B cell (primary cell): ENCODE measurements around the gene PLCB4. TPM values are rescaled to one million over a fixed set of nuclear protein-coding genes. Genes with fewer than 3 reads are reported as not detected.

Experiments used
- ATAC-seq: fragments of 200-7000 bp; cut with Tn5 transposase; one replicate; pipeline ENCODE4 v1.10.0; 2021; ENCODE audit warnings: low read depth, mild to moderate bottlenecking, moderate number of reproducible peaks, moderate library complexity
- CTCF ChIA-PET: fragments of 350-600 bp; sonication (Branson Sonifier 250); formaldehyde crosslinking; loops from one replicate; lab custom pipeline; 2021; ENCODE audit warnings: antibody characterized with exemption, inconsistent platforms; lab: Charles Lee
- POLR2A ChIA-PET: fragments of 350-600 bp; sonication (Branson Sonifier 250); formaldehyde crosslinking; loops from one replicate; lab custom pipeline; 2021; ENCODE audit warnings: antibody characterized with exemption; lab: Charles Lee
- DNase-seq: peaks from one replicate; pipeline ENCODE4 v3.0.0; 2013
- H2AFZ ChIP-seq: 2 replicates; pipeline ENCODE4 v1.6.1; 2012; ENCODE audit warnings: mild to moderate bottlenecking, low read depth, low read length; ENCODE audit not compliant: insufficient read depth, poor library complexity, severe bottlenecking
- H3K27ac ChIP-seq, 2 donors: 1 replicate in 1 of 2; 2 replicates in 1 of 2; pipeline ENCODE4 v1.5.1; 2012 to 2013; ENCODE audit warnings: low read length in 2 of 2, mild to moderate bottlenecking in 2 of 2, moderate library complexity in 1 of 2
- H3K27me3 ChIP-seq, 4 experiments: fragments of 200-600 bp in 1 of 4; sonication (generic) in 1 of 4; replicated peaks in 1 of 4; 1 replicate in 2 of 4; 2 replicates in 2 of 4; pipeline versions ENCODE4 v1.6.1 to v1.7.0; 2013 to 2016; ENCODE audit warnings: low read length in 3 of 4, mild to moderate bottlenecking in 2 of 4, mixed read lengths in 1 of 4, moderate library complexity in 1 of 4; ENCODE audit not compliant: insufficient read depth in 4 of 4, control insufficient read depth in 3 of 4; ENCODE audit errors: control extremely low read depth in 1 of 4
- H3K36me3 ChIP-seq, 2 experiments: replicated peaks in 1 of 2; 1 replicate in 1 of 2; 2 replicates in 1 of 2; pipeline versions ENCODE4 v1.6.1 to v1.7.1; 2013; ENCODE audit warnings: low read length in 1 of 2; ENCODE audit not compliant: insufficient read depth in 2 of 2, control insufficient read depth in 1 of 2; ENCODE audit errors: control extremely low read depth in 1 of 2, extremely low read depth in 1 of 2
- H3K4me1 ChIP-seq, 2 donors: fragments of 200-600 bp in 1 of 2; sonication (generic) in 1 of 2; 1 replicate in 1 of 2; 2 replicates in 1 of 2; pipeline versions ENCODE4 v1.5.1 to v1.6.1; 2013 to 2017; ENCODE audit warnings: low read length in 2 of 2; ENCODE audit not compliant: control insufficient read depth in 2 of 2, insufficient read depth in 2 of 2
- H3K4me2 ChIP-seq: replicated peaks from 2 replicates; pipeline ENCODE3; 2012; ENCODE audit warnings: mild to moderate bottlenecking, low read depth, low read length; ENCODE audit not compliant: poor library complexity, severe bottlenecking
- H3K4me3 ChIP-seq, 5 experiments: fragments of 200-600 bp in 1 of 5; sonication (generic) in 1 of 5; 1 replicate in 3 of 5; 2 replicates in 2 of 5; pipeline versions ENCODE4 v1.5.1 to v1.7.0; 2011 to 2016; ENCODE audit warnings: low read length in 4 of 5, mild to moderate bottlenecking in 4 of 5, low read depth in 2 of 5, control low read depth in 1 of 5, moderate library complexity in 1 of 5; ENCODE audit not compliant: insufficient read depth in 1 of 5; ENCODE audit errors: control extremely low read depth in 1 of 5, extremely low read depth in 1 of 5
- H3K79me2 ChIP-seq: fragments of 200-600 bp; sonication (generic); one replicate; pipeline ENCODE4 v1.6.0; 2016; ENCODE audit warnings: low read length; ENCODE audit not compliant: control insufficient read depth, insufficient read depth
- H3K9ac ChIP-seq: fragments of 200-600 bp; sonication (generic); 2 replicates; pipeline ENCODE4 v1.6.1; 2017; ENCODE audit warnings: mild to moderate bottlenecking, low read length, moderate library complexity
- H3K9me3 ChIP-seq, 3 donors: one replicate each; pipeline versions ENCODE4 v1.6.1 to v1.7.1; 2013; ENCODE audit warnings: low read length in 2 of 3; ENCODE audit not compliant: control insufficient read depth in 2 of 3, insufficient read depth in 1 of 3; ENCODE audit errors: control extremely low read depth in 1 of 3
- H4K20me1 ChIP-seq: 2 replicates; pipeline ENCODE4 v1.6.0; 2012; ENCODE audit warnings: mild to moderate bottlenecking, low read length; ENCODE audit not compliant: insufficient read depth, control insufficient read depth, poor library complexity, severe bottlenecking
- H3K27ac Mint-ChIP-seq: one replicate; pipeline ENCODE4 v1.8.0; 2021; ENCODE audit warnings: mixed read lengths
- H3K27me3 Mint-ChIP-seq: one replicate; pipeline ENCODE4 v1.8.0; 2021; ENCODE audit warnings: mixed read lengths
- H3K4me1 Mint-ChIP-seq: one replicate; pipeline ENCODE4 v1.8.0; 2021; ENCODE audit warnings: mixed read lengths
- H3K4me3 Mint-ChIP-seq: one replicate; pipeline ENCODE4 v1.8.0; 2021; ENCODE audit warnings: mixed read lengths
- H3K9me3 Mint-ChIP-seq: one replicate; pipeline ENCODE4 v1.8.0; 2022; ENCODE audit warnings: mixed read lengths; ENCODE audit not compliant: insufficient read depth
- CTCF ChIP-seq: fragments of 200-600 bp; IDR thresholded peaks from one replicate; pipeline ENCODE4 v1.8.0; 2022; ENCODE audit warnings: antibody characterized with exemption, mild to moderate bottlenecking
- EZH2 ChIP-seq: IDR thresholded peaks from 2 replicates; pipeline ENCODE4 v1.6.1; 2012; ENCODE audit warnings: borderline replicate concordance, low read depth, mild to moderate bottlenecking, moderate library complexity, low read length; ENCODE audit not compliant: insufficient read depth, poor library complexity, severe bottlenecking
- WGBS: methylation state at CpG from one replicate; pipeline ENCODE4 v1.1.5; 2013; ENCODE audit warnings: missing lambda C conversion rate; ENCODE audit not compliant: insufficient coverage; 5-methylcytosine and 5-hydroxymethylcytosine counted together
- intact Hi-C: fragments of 100-400 bp; cut with micrococcal nuclease; formaldehyde crosslinking; loops from one replicate; pipeline ENCODE4 v1.10.0; 2022
- polyA plus RNA-seq: library from polyadenylated mRNA; depleted of rRNA; stranded (reverse); fragments of >200 nt; gene quantifications from 2 replicates; pipeline ENCODE4 v1.2.3, GENCODE V29; 2012
- total RNA-seq, 2 donors: library from RNA; stranded (reverse); fragments of 120-200 nt in 1 of 2; gene quantifications; 1 replicate in 1 of 2; 2 replicates in 1 of 2; pipeline versions ENCODE4 v1.2.3 to v1.2.4, GENCODE V29; 2013 to 2022

The PLCB4 gene
- total and polyA plus RNA-seq, 2 donors (not counting 1 experiment from before 2014, with no cell fraction given) = not detected

GRCh38 chr20:9339708-9340107, 270.8 kb downstream of the PLCB4 start:
- no peak overlapping the region for H2AFZ ChIP-seq
- ATAC-seq = no peak
- Mint-ChIP-seq H3K27me3 (no peaks in the 10 kb centered on the region), H3K4me1 (no peaks in the 10 kb centered on the region), H3K27ac (no peak overlapping the region), H3K4me3 (no peak overlapping the region), H3K9me3 (no peaks in the 10 kb centered on the region)
- H3K9ac ChIP-seq = no peak overlapping the region
- no peak for DNase-seq
- intact Hi-C loops = no loop called here
- ChIA-PET POLR2A (no interaction called here), CTCF (no interaction called here)
- TF ChIP-seq CTCF = no peak
- no peak for TF ChIP-seq EZH2
- no peaks in the 10 kb centered on the region for H3K79me2 ChIP-seq
- no peaks in the 10 kb centered on the region for H4K20me1 ChIP-seq
- H3K36me3 ChIP-seq = no peaks in the 10 kb centered on the region
- no peak overlapping the region for H3K4me2 ChIP-seq
- no peaks in the 10 kb centered on the region for H3K27me3 ChIP-seq
- no peaks in the 10 kb centered on the region for H3K9me3 ChIP-seq
- no peak overlapping the region for H3K4me3 ChIP-seq
- no peak overlapping the region for H3K27ac ChIP-seq
- no CpG with 5 or more reads among the region's 3 CpGs for WGBS
- no peaks in the 10 kb centered on the region for H3K4me1 ChIP-seq

GRCh38 chr20:9342651-9343050, 273.8 kb downstream of the PLCB4 start:
- Mint-ChIP-seq H3K27me3 (no peaks in the 10 kb centered on the region), H3K27ac (no peak overlapping the region), H3K4me1 (no peaks in the 10 kb centered on the region), H3K4me3 (no peak overlapping the region), H3K9me3 (no peaks in the 10 kb centered on the region)
- Histone ChIP-seq H3K9ac (no peak overlapping the region), H3K9me3 (no peaks in the 10 kb centered on the region), H3K4me3 (no peak overlapping the region), H3K4me1 (no peaks in the 10 kb centered on the region), H3K27ac (no peak overlapping the region), H2AFZ (no peak overlapping the region), H3K4me2 (no peak overlapping the region), H3K27me3 (no peaks in the 10 kb centered on the region), H3K36me3 (no peaks in the 10 kb centered on the region), H4K20me1 (no peaks in the 10 kb centered on the region), H3K79me2 (no peaks in the 10 kb centered on the region)
- ATAC-seq (no peak), DNase-seq (no peak)
- intact Hi-C loops = no loop called here
- ChIA-PET POLR2A (no interaction called here), CTCF (no interaction called here)
- no peak for TF ChIP-seq EZH2
- no CpG with 5 or more reads among the region's 2 CpGs for WGBS
